ENCODE measurements around the gene HNF1B.
A peak's percentile ranks its signal among the peaks of the same experiment; 100 is the strongest.

HNF1B gene

DNA sequence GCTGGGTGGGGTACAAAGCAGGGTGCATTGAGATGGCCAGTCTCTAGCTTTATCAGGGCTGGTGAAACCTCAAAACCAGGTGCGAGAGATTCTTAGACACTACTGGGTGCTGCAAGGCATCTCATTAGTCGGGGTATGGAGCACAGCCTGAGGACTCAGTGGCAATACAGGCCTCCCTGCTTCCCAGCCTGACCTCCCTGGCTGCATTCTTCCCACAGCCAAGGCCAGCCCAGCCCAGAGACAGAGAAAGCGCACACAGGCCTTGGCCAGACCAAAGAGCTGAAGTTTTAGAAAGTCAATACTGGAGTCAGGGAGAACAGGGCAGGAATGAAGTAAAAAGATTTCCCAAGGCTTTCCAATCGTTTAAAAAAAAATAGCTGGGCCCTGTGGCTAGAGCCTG lies 12.5 kb downstream of the HNF1B start:
- DNase-seq = no peak

DNA sequence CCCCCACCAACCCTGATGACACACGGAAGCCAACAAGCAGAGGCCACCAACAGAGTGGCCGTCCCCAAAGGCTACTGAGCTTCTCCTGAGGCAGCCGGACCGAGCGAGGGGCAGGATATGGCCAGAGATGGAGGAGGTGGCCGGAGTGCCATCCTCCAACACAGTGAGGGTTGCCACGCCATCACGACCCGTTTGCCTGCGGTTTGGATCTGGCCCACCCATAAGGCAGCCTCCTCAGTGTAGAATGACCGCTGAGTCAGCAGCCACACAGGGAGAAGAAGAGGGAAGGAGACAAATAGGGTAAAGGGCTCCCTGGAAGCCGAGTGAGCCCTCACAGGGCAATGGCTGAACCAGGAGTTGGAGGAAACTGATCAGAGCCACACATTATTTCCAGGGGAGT lies 13.8 kb downstream of the HNF1B start:
- no peak for DNase-seq

DNA sequence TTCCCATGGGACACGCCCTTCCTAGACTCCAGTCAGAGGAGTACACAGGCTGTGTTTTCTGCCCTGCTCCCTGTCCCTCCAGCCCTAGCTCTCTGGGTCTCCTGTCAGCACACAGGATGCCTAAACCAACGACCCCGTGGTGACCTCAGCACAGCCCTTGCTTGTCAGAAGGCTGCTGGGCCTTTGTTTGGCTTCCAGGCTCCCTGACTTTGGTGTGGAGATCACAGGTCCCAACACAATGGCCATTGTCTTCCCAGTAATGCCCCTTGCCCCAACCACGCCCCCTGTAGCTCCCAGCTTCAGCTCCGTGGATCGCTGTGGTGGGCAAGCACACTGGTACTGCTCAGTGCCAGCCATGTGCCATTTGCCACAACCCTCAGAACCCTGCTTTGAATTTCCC lies 15.0 kb downstream of the HNF1B start:
- DNase-seq = no peak

DNA sequence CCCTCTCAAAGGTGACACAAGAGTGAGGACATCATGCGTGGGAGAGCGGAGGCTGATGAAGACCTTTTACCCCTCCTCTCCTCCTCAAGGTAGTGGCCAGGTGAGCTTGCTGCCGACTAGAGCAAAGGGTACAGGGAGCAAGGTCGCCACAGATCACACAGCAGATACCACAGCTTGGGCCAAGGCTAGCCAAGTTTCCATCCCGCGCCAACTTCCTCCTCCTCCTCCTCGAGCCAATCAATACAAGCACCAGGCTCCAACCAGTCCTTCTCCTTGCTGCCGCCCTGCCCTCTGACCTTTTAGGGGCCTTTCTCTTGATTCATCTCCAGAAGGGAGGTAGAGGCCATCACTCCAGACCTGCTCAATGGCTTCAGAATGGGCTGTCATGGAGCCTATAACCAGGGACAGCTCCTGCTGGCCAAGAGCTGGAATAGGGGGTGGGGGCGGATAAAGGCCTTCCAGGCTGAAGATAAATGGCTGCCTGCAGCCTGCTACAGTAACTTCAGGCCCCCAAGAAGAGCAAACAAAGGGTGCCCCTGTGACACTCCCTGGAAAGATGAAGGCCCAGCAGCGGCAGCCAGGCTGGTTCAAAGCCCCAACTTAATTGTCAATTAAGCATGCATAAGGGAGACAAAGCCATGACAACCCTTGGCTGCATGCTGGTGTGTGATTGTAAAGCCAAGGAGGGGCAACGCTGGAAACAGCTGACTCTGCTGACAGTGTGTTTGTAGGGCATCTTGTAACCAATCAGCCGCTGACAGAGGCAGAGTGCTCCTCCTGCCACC lies 17.8 kb downstream of the HNF1B start:
- no peak for DNase-seq

DNA sequence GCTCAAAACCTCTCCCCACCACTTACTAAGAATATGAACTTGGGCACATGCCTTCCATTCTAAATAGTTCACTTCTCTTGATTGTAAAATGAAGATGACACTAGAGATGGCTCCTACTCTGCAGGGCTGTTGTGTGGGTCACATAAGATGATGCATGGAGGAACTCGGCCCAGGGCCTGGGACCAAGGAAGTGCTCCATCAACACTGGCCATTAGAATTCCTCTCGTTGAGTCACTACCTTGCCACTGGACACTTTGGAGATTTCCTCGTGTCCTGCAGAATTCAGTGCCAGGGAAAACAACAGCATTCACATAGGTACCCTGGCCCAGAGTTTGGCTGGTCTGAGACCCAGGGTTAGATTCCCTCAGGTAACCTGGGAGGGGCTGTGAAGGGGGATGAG lies 18.6 kb downstream of the HNF1B start:
- no peak for DNase-seq

DNA sequence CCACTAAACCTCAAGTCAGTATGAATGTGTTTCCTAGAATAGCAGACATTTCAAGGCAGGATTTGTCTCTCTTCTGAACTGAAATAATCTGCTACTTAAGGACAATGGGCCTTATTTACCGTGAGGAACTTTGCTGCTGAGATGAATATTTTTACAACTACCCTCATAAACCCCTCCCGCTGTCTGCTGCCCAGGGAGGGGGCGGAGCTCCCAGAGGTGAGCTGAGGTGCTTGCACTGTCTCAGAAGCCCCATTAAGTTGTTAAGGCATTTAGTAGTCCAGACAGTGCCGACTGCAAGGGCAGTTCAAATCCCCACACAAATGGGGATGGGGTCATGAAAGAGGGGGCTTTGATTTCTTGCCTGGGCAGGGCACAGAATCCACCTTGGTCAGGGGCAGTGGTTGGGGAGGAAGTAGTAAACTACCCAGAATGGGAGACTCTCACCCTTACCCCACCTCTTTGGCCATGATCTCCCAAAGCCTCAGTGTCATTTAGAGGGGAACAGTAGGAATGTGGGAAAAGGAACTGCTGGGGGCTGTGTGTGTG lies 19.2 kb downstream of the HNF1B start:
- no peak for DNase-seq

DNA sequence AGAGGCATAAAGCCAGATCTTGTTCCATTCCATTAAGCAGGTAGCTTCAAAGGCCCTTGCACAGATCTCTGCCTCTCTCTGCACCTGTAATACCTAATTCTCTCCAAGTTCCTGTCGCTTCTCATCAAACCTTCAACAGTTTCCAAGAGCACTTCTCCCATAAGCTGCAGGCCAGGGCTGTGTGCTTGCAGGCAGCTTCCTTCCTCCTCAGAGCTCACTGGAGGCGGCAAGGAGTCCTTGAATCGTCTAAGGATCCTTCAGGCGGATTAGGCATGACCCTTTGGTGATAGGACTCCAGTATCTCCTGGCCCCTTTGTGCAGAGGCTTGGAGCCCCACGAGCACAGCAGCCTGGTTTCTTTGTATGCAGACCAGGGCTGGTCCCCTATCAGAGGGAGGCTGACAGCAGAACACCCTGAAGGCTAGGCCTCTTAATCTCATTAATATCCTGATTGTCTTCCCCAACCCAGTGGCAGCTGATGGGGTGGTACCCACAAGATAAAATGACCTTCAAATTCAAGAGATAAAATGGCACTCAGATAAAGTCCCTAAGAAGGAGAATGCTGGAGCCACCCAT lies 19.8 kb downstream of the HNF1B start:
- DNase-seq = no peak

DNA sequence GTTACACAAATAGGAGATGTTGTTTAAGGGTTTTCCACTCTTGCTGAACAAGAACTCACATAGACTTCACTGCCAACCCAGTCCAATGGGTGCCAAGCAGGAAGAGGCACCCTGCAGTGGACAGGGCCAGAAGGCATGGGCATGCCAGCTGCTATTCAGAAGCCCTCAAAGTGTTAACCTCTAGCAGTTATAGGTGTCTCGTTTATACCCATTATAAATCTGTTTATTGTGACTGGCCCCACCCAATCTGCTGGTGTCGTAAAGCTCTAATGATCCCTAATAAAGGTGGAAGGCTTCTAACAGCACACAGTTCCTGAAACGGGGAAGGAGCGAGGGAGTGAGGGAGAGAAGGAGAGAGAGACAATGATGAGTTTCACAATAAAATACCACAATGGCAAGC lies 23.9 kb downstream of the HNF1B start:
- no peak for DNase-seq

DNA sequence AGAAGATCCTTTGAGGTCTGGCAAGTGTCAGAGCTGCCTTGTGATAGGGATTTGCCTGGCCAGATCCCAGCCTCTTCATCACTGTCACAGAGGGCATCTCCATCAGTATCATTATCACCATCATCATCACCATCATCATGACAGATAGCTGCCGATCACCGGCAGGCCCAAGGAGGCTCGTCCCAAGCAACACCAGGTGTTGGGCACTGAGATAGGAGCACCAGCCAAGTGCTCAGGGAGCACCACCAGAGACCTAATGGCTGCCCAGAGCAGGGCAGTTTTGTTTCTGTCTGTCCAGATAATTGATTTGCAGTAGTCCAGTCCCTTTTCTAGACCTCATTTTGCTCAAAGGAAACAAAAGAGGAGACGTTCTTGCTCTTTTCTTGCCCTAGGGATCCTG lies 25.0 kb downstream of the HNF1B start:
- DNase-seq = no peak

DNA sequence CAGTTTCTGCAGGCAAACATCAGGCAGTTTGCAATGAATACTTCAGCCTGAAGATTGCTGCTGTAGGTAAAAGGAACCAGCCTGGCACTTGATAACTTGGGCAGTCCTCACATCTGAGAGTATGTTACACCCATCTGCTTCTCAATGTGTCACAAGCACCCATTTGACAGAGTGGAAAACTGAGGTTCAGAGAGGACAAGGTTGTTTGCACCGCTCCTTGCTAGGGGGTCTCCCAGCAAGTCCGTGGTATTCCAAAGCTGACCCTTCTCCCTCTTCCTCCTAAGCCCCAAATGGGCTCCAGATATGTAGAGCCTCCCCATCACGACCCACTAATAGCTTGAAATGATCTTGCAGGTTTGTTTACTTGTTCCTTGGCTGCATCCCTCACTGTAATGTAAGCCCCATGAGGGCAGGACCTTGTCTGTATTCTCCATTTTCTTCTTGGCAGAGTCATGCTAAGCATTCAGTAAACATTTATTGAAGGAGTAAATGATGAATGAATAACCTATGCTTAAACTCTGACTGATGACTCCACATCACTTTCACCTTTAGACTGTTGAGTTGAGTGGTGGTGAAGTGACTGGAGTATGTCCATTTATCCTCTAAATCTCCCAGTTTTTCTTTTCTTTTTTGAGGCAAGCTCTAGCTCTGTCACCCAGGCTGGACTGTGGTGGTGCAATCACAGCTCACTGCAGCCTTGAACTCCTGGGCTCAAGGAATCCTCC lies 26.4 kb downstream of the HNF1B start:
- no peak for DNase-seq

DNA sequence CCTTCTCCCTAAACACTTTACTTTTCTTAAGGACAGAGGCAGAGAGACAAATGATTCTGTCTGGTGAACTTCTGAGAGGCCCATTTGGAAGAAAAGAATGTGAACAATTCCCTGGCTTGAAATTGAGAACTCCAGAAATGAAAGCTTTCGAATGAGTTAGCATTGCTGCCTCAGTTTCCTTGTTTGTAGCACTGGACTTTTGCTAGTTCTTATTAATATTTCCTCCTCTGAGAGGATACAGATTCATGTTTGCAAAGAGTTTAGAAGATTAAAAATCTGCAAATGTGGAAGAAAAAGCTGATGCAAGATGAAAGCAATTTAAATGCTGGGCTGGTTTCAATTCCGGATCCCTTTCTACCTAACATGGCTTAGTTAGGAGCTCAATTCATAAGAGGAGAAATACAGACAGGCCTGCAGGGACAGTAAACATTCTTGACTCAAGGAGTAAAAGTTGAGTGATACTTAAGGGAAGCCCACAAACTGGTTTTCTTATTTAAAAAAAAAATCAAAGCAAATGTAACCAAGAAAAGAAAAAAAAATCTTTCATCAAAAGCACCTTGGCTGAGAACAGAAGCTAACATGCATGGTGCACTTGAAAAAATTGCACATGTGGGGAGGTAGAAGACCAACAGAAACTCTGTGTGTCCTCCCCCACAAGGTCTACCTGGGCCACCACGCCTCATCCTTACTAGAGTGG lies 27.1 kb downstream of the HNF1B start:
- no peak for DNase-seq

DNA sequence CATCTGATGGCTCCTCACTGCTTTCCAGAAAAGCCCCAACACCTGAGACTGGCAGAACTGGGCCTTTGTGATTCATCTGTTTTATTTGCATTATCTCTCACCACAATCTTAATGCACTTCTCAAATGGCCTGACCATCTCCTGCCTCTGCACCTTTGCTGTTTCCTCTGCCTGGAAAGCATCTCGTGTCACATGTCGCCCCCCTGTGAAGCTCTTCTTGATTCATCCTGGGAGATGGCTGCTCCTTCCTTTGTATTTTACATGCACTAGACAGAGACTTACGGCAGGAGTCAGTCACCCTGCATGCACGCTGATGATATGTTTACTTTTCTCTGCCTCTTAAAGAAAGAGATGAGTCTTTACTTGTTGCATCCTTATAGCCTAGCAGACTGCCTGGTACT lies 30.0 kb downstream of the HNF1B start:
- DNase-seq = peak in 1 of 2 experiments; percentile 22

DNA sequence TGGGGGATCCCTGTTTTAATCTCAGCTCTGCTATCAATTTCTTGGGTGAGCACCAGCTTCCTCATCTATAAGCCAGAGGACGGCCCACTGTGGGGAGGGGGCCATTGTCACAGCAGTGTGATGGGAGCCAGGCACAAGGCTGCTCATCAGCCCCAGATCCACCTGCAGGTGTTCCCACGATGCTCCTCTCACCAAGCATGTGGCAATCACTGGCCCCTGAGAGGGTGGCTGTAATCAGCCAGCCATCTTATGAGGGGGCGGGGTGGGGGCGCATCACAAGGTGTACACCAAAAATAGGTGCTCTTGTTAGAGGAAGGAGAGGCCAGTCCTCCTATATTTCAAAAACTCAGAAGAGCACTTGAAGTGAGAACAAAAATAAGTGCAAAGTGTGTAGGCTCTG lies 31.2 kb downstream of the HNF1B start:
- DNase-seq = no peak

DNA sequence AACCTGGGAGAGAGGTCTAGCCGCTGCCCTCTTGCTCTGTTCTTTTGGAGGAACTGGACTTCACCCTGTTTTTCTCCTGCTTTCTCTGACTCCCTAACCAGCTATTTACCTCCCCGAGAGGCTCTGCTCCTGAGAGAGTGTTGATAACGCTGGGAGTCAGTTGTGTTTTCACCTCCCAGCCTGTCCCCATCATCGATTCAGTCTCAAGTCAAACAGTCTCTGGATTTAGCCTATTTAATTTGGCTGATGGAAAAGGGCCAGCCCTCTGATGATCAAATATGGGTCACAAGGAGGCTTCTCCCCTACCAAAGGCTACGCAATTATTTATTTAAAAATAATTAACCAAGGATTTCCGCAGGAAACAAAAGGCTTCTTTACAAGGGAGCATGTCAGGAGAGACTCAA lies 31.8 kb downstream of the HNF1B start:
- no peak for DNase-seq

DNA sequence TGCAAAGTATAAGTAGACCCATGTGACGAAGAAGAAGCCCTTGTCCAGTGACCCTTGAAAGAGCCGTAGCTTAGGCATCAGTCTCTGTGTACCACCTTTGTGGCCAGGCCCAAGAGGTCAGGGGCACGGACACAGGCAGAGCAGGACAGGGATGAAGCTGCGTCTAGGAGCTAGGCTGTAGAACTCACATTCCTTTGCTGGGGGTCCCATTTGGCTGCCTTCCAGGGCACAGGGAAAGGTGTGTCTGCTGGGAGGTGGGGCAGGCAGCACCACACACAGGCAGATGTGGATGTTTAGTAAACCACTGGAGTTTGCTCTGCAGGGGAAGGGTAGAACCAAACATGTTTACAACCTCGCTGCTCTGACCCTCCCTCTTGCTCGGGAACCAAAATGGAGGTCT lies 33.7 kb downstream of the HNF1B start:
- DNase-seq = no peak

DNA sequence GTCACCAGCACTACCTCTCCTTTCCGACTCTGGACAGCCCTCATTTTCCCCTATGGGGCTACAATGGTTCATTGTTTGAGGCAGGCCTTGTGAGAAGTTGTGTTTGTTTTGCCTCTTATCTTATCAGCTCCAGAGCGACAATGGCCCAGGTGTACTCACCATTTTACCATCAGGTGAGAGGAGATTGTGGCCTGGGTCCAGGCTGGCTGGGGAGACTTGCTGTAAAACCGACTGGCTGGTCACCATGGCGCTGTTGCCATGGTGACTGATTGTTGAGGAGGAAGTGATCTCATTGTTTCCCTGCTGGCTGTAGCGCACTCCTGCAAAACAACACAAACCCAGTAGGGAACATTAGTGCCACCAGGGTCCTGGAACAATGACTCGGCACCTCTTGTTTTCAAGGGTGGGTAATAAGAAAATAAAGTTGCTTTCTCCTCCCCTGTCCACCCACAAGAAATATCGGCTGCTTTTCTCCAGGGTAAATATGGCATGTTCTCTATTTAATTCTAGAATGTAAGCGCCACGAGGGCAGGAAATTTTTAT lies 34.4 kb downstream of the HNF1B start:
- DNase-seq = peak in 1 of 2 experiments; percentile 40

DNA sequence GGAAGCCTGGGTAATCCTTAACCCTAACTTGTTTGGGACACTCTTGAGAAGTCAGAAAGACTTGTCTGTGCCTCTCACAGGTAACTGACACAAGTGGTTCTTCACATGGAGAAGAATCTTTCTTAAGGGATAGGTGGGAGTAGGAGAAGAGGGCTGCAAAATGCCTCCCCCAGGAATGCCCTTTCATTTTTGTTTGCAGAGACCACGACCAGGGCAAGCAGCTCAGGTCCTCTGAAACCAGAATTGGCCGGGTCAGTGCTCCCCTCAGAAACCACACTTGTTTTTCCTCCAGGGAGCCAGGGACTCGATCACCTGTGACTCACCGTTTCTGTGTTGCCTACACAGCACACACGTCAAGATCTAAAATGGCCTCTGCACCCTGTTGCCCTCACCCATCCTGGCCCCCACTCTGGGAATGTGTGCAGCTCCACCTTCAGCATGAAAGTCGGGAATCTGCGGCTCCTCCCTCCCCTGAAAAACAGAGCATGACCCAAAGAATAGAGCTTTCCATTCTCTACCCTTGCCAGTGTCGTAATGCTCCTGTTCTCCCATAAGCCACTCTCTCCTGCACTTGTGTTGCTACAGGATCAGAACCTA lies 36.1 kb downstream of the HNF1B start:
- DNase-seq = no peak

DNA sequence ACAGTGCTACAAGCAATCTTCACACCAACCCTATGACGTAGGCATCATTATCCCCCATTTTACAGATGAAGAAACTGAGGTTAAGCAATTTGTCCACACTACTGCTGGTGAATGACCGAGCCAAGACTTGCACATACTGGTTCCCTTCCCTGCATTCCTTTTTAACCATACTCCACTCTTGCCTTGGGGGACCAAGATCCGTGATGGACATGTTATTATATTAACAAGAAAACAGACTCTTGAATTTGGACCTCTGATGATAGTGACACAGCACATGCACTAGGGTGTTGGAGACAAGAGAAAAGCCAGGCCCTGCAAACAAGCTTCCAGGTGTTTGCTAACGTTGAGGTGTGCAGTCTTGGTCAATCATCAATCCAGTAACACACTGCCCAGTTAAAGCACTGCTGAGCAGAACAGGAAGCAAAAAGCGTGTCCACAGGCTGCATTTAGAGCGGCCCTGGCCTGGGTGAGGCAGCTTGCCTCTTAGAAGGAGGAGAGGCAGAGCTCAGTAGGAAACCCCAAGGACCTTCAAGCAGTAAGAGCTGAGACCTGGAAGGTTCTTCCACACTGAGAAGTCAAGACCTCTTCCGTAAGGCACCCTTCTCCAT lies 36.7 kb downstream of the HNF1B start:
- no peak for DNase-seq

DNA sequence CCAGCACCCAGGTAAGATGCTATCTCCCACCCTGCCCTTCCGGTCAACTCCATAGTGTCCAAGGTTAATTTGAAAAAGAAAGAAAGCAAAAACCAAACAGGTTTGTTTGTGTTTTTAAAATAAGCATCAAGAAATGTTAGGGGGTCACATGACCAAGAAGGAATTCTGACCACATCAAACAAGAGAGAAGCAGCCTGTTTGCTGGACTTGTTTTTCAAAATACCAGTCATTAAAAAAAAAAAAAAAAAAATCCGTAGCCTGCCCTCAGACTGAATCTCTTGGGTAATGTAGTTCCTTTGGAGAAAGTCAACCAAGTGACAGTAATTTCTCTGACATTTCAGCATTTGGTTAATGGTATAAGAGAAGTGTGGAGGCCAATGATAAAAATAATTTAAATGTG lies 38.4 kb downstream of the HNF1B start:
- DNase-seq = no peak

DNA sequence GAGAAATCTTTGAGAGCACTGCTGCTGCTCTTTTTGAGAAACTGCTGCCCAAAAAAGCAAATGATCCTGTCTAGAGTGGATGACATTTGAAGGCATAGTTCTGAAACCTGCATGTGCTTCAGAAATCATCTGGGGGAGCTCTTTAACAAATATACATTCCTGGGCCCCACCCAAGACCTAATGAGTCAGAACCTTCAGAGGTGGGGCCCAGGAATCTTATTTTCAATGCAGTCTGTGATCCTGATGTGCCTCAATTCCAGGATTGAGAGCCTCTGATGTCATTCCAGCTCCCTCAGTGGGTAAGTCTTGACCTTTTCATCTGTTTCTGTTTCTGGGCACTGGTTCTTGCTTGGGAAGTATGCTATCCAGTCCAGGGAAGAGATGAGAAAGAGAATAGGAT lies 42.3 kb downstream of the HNF1B start:
- no peak for DNase-seq

DNA sequence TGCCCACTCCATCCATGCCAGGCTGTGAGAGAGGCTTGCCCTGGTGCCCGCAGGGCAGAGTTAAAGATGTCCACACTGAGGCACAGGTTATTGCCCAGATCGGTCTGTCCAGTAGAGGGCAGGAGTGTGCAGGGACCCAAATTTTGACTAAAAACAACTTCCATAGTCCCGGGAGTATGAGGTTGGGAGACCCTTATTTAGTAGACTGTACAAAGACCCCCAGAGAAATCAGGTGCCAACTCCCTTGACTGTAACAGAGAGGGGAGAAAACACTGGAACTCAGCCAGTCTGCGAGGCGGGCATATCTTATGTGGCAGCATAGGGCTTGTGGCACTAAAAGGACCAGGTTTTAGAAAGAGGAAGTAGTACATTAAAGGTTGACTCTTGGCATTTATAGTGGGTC lies 43.4 kb downstream of the HNF1B start:
- DNase-seq = no peak

DNA sequence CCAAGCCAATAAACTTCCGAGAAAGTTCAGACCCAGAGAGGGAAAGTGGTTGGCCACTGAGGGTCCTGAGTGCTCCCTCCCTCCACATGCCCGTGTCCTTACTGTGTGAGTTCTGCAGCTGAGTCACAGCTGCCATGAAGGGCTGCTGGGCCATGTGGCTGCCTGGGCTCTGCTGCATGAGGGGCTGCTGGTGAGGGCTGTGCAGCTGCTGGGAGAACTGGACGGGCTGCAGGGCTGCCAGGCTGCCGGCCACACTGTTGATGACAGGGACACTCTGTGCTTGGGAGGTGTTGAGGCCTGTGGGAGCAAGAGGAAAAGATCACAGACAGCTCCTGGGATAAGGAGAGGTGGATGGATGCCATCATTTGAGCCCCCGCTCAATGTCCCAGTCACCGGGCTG lies 44.0 kb downstream of the HNF1B start:
- no peak for DNase-seq

Data from NCI-H187 (cell line).